GM12878 (cell line): Measurements from ENCODE around the gene PROM1.

ENCODE experiments used
- CREB1 ChIP-seq: IDR thresholded peaks from 2 replicates; pipeline ENCODE4 v1.6.1; 2012; ENCODE audit warnings: low read depth, mild to moderate bottlenecking, inconsistent platforms
- CTCF ChIP-seq, 3 experiments: IDR thresholded peaks in 2 of 3; conservative IDR thresholded peaks in 1 of 3; 2 replicates each; pipeline ENCODE4 v1.5.1; 2011; ENCODE audit warnings: low read depth in 3 of 3, low read length in 3 of 3, mild to moderate bottlenecking in 3 of 3, control low read depth in 2 of 3, moderate library complexity in 2 of 3, inconsistent platforms in 1 of 3, mixed read lengths in 1 of 3; ENCODE audit not compliant: control insufficient read depth in 2 of 3, insufficient read depth in 1 of 3; ENCODE audit errors: extremely low read depth in 1 of 3
- NFIC ChIP-seq: IDR thresholded peaks from 2 replicates; pipeline ENCODE4 v1.6.1; 2012; ENCODE audit warnings: low read depth, mild to moderate bottlenecking, inconsistent platforms, low read length, moderate library complexity
- POLR2A ChIP-seq: IDR thresholded peaks from 2 replicates; pipeline ENCODE4 v1.6.1; 2011; ENCODE audit warnings: low read depth, mild to moderate bottlenecking, low read length
- RAD21 ChIP-seq: IDR thresholded peaks from 2 replicates; pipeline ENCODE4 v1.6.1; 2011; ENCODE audit warnings: mild to moderate bottlenecking, low read depth, low read length, moderate library complexity; ENCODE audit not compliant: insufficient read depth
- TF ChIP-seq, protein P1 (sequence below): fragments of 450-650 bp; IDR thresholded peaks from 2 replicates; pipeline ENCODE4 v1.6.1; 2017; ENCODE audit warnings: mild to moderate bottlenecking, low read depth, inconsistent platforms; ENCODE audit not compliant: poor library complexity, severe bottlenecking

DNA sequence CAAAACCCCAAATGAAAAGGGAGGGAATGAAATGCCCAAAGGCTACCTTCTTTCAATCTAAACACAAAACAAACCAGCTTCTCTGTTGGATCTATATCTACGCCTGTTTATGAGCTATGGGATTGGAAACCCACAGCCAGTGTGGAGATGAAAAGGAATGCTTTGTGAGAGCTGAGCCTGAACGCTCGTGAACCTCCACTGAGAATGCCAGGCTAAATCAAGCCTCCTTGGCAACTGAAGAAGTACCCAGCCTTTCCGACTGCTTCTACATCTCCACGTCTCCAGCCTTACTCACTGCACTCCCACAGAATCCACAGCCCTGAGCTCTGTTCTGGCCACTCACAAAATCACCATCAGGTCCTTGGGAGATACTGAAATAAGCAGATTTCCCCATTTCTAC lies 31.8 kb downstream of the PROM1 start:
- TF ChIP-seq, protein P1, sequence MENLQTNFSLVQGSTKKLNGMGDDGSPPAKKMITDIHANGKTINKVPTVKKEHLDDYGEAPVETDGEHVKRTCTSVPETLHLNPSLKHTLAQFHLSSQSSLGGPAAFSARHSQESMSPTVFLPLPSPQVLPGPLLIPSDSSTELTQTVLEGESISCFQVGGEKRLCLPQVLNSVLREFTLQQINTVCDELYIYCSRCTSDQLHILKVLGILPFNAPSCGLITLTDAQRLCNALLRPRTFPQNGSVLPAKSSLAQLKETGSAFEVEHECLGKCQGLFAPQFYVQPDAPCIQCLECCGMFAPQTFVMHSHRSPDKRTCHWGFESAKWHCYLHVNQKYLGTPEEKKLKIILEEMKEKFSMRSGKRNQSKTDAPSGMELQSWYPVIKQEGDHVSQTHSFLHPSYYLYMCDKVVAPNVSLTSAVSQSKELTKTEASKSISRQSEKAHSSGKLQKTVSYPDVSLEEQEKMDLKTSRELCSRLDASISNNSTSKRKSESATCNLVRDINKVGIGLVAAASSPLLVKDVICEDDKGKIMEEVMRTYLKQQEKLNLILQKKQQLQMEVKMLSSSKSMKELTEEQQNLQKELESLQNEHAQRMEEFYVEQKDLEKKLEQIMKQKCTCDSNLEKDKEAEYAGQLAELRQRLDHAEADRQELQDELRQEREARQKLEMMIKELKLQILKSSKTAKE: no peak
- TF ChIP-seq CTCF (IDR thresholded peaks at IDR 0.05 in 2 of 3, conservative IDR thresholded peaks at IDR 0.05 in 1 of 3; ENCODE audit: control insufficient read depth in 2 of 3, extremely low read depth in 1 of 3, insufficient read depth in 1 of 3, low read depth in 3 of 3, low read length in 3 of 3): no peak
- no peak for TF ChIP-seq NFIC
- TF ChIP-seq POLR2A: no peak
- TF ChIP-seq RAD21: no peak
- no peak for TF ChIP-seq CREB1
